A673 (cell line): ENCODE data around the gene GLIPR2. TPM values are rescaled to one million over a fixed set of nuclear protein-coding genes. Genes with fewer than 3 reads are reported as not detected.
"Not testable (repeated sequence)": the region's sequence is repeated elsewhere in the genome, so short reads cannot be mapped to it uniquely, and the experiment has no call there.

Experiments
- BruUV-seq: library from RNA; stranded (reverse); fragments of 400-500 nt; replicated peaks from 2 replicates; lab custom pipeline; 2021; lab: Mats Ljungman, UMichigan
- CTCF ChIA-PET: fragments of 300-600 bp; sonication (Branson Sonifier 250); formaldehyde crosslinking; loops from one replicate; lab custom pipeline; 2022; ENCODE audit warnings: antibody characterized with exemption; lab: Charles Lee
- POLR2A ChIA-PET: fragments of 300-600 bp; sonication (Branson Sonifier 250); formaldehyde crosslinking; loops from one replicate; lab custom pipeline; 2022; ENCODE audit warnings: antibody characterized with exemption; ENCODE audit not compliant: low non-redundant PET; lab: Charles Lee
- DNase-seq: peaks from one replicate; pipeline ENCODE4 v3.0.0-alpha.2; 2015; ENCODE audit warnings: low spot score
- H3K27ac ChIP-seq: fragments of 200-600 bp; sonication (generic); 2 replicates; pipeline ENCODE4 v1.5.1; 2016; ENCODE audit warnings: mixed run types, low read depth, mild to moderate bottlenecking, mixed read lengths, antibody characterized with exemption, low read length; ENCODE audit not compliant: poor library complexity, severe bottlenecking
- H3K27me3 ChIP-seq: fragments of 200-600 bp; sonication (generic); replicated peaks from 2 replicates; pipeline ENCODE4 v1.6.1; 2017; ENCODE audit warnings: mixed run types, low read depth, mild to moderate bottlenecking, mixed read lengths, antibody characterized with exemption, low read length; ENCODE audit not compliant: insufficient read depth, poor library complexity
- H3K36me3 ChIP-seq: fragments of 200-600 bp; sonication (generic); 2 replicates; pipeline ENCODE4 v1.6.1; 2016; ENCODE audit warnings: mixed run types, mild to moderate bottlenecking, mixed read lengths, antibody characterized with exemption, low read length; ENCODE audit not compliant: insufficient read depth, poor library complexity, severe bottlenecking
- H3K4me1 ChIP-seq: fragments of 200-600 bp; sonication (generic); 2 replicates; pipeline ENCODE4 v1.6.1; 2017; ENCODE audit warnings: mixed run types, mild to moderate bottlenecking, mixed read lengths, antibody characterized with exemption, low read length; ENCODE audit not compliant: insufficient read depth, poor library complexity, severe bottlenecking
- H3K4me3 ChIP-seq: fragments of 200-600 bp; sonication (generic); 2 replicates; pipeline ENCODE4 v1.5.1; 2016; ENCODE audit warnings: low read depth, mixed run types, mild to moderate bottlenecking, mixed read lengths, low read length; ENCODE audit not compliant: poor library complexity, severe bottlenecking
- H3K9me3 ChIP-seq: fragments of 200-600 bp; sonication (generic); 2 replicates; pipeline ENCODE4 v1.6.1; 2016; ENCODE audit warnings: mixed run types, low read depth, mild to moderate bottlenecking, mixed read lengths, antibody characterized with exemption, low read length; ENCODE audit not compliant: poor library complexity, severe bottlenecking
- EZH2 ChIP-seq: fragments of 200-600 bp; sonication (generic); IDR thresholded peaks from 2 replicates; pipeline ENCODE4 v1.6.1; 2017; ENCODE audit warnings: borderline replicate concordance, low read depth, mild to moderate bottlenecking, mixed read lengths, antibody characterized with exemption, low read length; ENCODE audit not compliant: poor library complexity, severe bottlenecking
- intact Hi-C: fragments of 100-400 bp; cut with micrococcal nuclease; formaldehyde crosslinking; loops from one replicate; pipeline ENCODE4 v1.10.0; 2022; ENCODE audit not compliant: unreplicated experiment
- total RNA-seq: library from RNA; stranded (reverse); gene quantifications from 2 replicates; pipeline ENCODE4 v1.2.3, GENCODE V29; 2021
- TF ChIP-seq, protein P1 (sequence below): fragments of 300-800, 200-600 bp; sonication (generic); conservative IDR thresholded peaks from 2 replicates; pipeline ENCODE4 v1.5.1; 2017; ENCODE audit warnings: low read depth, mild to moderate bottlenecking, antibody characterized with exemption, low read length, moderate library complexity, mixed read lengths

Gene GLIPR2
- total RNA-seq, 1 experiment from 2014 or later: 5.0 TPM

DNA sequence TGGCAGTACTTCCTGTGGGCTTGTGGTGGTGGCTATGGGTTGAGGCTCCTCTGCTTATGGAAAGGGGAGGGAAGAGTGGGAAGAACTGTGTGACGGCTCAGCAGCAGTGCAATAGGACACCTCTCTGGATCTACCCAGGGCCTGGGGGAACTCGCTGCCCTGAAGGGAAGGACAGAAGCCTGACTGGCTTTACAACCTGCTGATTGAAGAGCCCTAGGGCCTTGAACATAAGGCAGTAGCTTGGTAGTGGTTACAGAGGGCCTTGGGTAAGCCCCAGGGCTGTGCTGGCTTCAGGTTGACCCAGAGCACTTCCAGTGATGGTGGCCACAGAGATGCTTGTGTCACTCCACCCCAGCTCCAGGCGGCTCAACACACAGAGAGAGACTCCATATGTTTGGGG is 38.2 kb downstream of the GLIPR2 start:
- H3K36me3 ChIP-seq: no peaks in the 10 kb centered on the region
- H3K4me3 ChIP-seq: no peak overlapping the region
- H3K9me3 ChIP-seq: no peaks in the 10 kb centered on the region
- POLR2A ChIA-PET: no interaction called here
- no peaks in the 10 kb centered on the region for H3K27me3 ChIP-seq
- intact Hi-C loops: no loop called here
- no peak overlapping the region for H3K27ac ChIP-seq
- CTCF ChIA-PET: no interaction called here
- no TSS peak for BruUV-seq
- TF ChIP-seq, protein P1, sequence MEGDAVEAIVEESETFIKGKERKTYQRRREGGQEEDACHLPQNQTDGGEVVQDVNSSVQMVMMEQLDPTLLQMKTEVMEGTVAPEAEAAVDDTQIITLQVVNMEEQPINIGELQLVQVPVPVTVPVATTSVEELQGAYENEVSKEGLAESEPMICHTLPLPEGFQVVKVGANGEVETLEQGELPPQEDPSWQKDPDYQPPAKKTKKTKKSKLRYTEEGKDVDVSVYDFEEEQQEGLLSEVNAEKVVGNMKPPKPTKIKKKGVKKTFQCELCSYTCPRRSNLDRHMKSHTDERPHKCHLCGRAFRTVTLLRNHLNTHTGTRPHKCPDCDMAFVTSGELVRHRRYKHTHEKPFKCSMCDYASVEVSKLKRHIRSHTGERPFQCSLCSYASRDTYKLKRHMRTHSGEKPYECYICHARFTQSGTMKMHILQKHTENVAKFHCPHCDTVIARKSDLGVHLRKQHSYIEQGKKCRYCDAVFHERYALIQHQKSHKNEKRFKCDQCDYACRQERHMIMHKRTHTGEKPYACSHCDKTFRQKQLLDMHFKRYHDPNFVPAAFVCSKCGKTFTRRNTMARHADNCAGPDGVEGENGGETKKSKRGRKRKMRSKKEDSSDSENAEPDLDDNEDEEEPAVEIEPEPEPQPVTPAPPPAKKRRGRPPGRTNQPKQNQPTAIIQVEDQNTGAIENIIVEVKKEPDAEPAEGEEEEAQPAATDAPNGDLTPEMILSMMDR: no peak
- no peak for TF ChIP-seq EZH2
- DNase-seq: no peak
- no peaks in the 10 kb centered on the region for H3K4me1 ChIP-seq

DNA sequence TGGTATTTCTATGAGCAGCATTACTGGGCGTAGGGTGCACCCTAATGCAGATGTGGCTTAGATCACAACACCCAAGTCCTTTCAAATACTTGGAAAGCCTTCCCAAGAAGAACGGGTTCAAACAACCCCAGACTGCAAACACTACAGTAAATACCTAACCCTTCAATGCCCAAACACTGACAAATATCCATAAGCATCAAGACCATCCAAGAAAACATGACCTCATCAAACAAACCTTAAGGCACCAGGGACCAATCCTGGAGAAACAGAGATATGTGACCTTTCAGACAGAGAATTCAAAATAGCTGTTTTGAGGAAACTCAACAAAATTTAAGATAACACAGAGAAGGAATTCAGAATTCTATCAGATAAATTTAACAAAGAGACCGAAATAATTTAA is 38.7 kb downstream of the GLIPR2 start:
- POLR2A ChIA-PET, intact Hi-C loops, H3K27me3 ChIP-seq: not testable (repeated sequence)

DNA sequence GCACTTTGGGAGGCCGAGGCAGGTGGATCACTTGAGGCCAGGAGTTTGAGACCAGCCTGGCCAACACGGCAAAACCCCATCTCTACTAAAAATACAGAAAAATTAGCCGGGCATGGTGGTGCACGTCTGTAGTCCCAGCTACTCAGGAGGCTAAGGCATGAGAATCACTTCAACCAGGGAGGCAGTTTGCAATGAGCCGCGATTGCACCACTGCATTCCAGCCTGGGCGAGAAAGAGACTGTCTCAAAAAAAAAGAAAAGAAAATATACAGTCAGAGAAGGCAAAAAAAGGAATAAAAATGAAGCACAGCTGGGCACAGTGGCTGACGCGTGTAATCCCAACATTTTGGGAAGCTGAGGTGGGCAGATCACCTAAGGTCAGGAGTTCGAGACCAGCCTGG is 40.0 kb downstream of the GLIPR2 start:
- H3K4me3 ChIP-seq, intact Hi-C loops, H3K27me3 ChIP-seq, POLR2A ChIA-PET, H3K36me3 ChIP-seq, DNase-seq, CTCF ChIA-PET, H3K27ac ChIP-seq, H3K9me3 ChIP-seq, H3K4me1 ChIP-seq, BruUV-seq: not testable (repeated sequence)

More for the DNA sequence above, 38.7 kb downstream of the GLIPR2 start:
- H3K9me3 ChIP-seq, H3K36me3 ChIP-seq, H3K4me1 ChIP-seq, CTCF ChIA-PET, H3K27ac ChIP-seq, H3K4me3 ChIP-seq, DNase-seq, BruUV-seq: not testable (repeated sequence)

DNA sequence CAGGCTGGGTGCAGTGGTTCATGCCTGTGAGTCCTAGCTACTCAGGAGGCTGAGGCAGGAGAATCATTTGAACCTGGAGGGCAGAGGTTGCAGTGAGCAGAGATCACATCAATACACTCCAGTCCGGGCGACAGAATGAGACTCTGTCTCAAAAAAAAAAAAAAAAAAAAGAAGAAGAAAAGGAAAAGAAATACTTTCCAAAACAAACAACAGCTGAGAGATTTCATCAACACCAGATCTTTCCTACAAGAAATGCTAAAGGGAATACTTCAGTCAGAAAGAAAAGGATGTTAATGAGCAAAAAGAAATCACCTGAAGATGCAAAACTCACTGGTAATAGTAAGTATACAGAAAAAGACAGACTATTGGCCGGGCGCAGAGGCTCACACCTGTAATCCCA is 41.0 kb downstream of the GLIPR2 start:
- no peak for TF ChIP-seq EZH2
- TF ChIP-seq, protein P1: no peak
- ChIA-PET POLR2A (no interaction called here), CTCF (no interaction called here)
- no peak for DNase-seq
- no peak overlapping the region for H3K27ac ChIP-seq
- intact Hi-C loops: no loop called here
- BruUV-seq: no TSS peak
- no peak overlapping the region for H3K4me3 ChIP-seq
- no peaks in the 10 kb centered on the region for H3K27me3 ChIP-seq
- H3K9me3 ChIP-seq: no peaks in the 10 kb centered on the region
- no peaks in the 10 kb centered on the region for H3K4me1 ChIP-seq
- H3K36me3 ChIP-seq: no peaks in the 10 kb centered on the region

DNA sequence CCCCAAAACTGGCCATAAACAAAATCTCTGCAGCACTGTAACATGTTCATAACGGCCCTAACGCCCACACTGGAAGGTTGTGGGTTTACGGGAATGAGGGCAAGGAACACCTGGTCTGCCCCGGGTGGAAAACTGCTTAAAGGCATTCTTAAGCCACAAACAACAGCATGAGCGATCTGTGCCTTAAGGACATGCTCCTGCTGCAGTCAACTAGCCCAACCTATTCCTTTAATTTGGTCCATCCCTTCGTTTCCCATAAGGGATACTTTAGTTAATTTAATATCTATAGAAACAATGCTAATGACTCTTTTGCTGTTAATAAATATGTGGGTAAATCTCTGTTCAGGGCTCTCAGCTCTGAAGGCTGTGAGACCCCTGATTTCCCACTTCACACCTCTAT is 43.7 kb downstream of the GLIPR2 start:
- DNase-seq, H3K9me3 ChIP-seq, intact Hi-C loops, POLR2A ChIA-PET, BruUV-seq, H3K27me3 ChIP-seq, H3K4me3 ChIP-seq, H3K4me1 ChIP-seq, H3K36me3 ChIP-seq, CTCF ChIA-PET, H3K27ac ChIP-seq: not testable (repeated sequence)
